BE2C (cell line): ENCODE data around the gene TMEM39B.

Experiments used
- DNase-seq: peaks from one replicate; pipeline ENCODE4 v3.0.0-alpha.2; 2020
- H3K27me3 ChIP-seq: fragments of 250-450 bp; sonication (Bioruptor Pico); 2 replicates; pipeline ENCODE4 v1.5.1; 2020; ENCODE audit warnings: mild to moderate bottlenecking
- H3K36me3 ChIP-seq: fragments of 250-450 bp; sonication (Bioruptor Pico); 2 replicates; pipeline ENCODE4 v1.5.1; 2020; ENCODE audit warnings: mild to moderate bottlenecking
- H3K4me1 ChIP-seq: fragments of 250-450 bp; sonication (Bioruptor Pico); 2 replicates; pipeline ENCODE4 v1.5.1; 2020
- H3K4me3 ChIP-seq: 2 replicates; pipeline ENCODE4 v1.5.1; 2011; ENCODE audit warnings: low read depth, low read length
- H3K9me3 ChIP-seq: fragments of 250-450 bp; sonication (Bioruptor Pico); 2 replicates; pipeline ENCODE4 v1.5.1; 2020
- CTCF ChIP-seq: IDR thresholded peaks from 2 replicates; pipeline ENCODE4 v1.5.1; 2012; ENCODE audit warnings: mild to moderate bottlenecking, low read depth, low read length

Gene TMEM39B

GRCh38 chr1:32048440-32048839 is 24.3 kb upstream of the TMEM39B start:
- H3K36me3 ChIP-seq: peaks cover 26% of the 10 kb centered on the region

GRCh38 chr1:32051706-32052105 is 21.0 kb upstream of the TMEM39B start:
- Histone ChIP-seq H3K36me3 (peaks cover 16% of the 10 kb centered on the region), H3K27me3 (no peaks in the 10 kb centered on the region), H3K4me3 (no peak overlapping the region), H3K4me1 (no peaks in the 10 kb centered on the region), H3K9me3 (no peaks in the 10 kb centered on the region)
- TF ChIP-seq CTCF: no peak
- DNase-seq: no peak

More at GRCh38 chr1:32048440-32048839, 24.3 kb upstream of the TMEM39B start:
- H3K27me3 ChIP-seq: no peaks in the 10 kb centered on the region
- H3K9me3 ChIP-seq: no peaks in the 10 kb centered on the region
- no peak overlapping the region for H3K4me3 ChIP-seq
- no peaks in the 10 kb centered on the region for H3K4me1 ChIP-seq
- no peak for DNase-seq
- no peak for TF ChIP-seq CTCF

GRCh38 chr1:32052887-32053286 is 19.9 kb upstream of the TMEM39B start:
- Histone ChIP-seq H3K36me3 (peaks cover 10% of the 10 kb centered on the region), H3K4me3 (no peak overlapping the region), H3K4me1 (no peaks in the 10 kb centered on the region), H3K27me3 (no peaks in the 10 kb centered on the region), H3K9me3 (no peaks in the 10 kb centered on the region)
- no peak for DNase-seq
- TF ChIP-seq CTCF: no peak

GRCh38 chr1:32055416-32055815 is 17.3 kb upstream of the TMEM39B start:
- Histone ChIP-seq H3K4me1 (no peaks in the 10 kb centered on the region), H3K9me3 (no peaks in the 10 kb centered on the region), H3K27me3 (no peaks in the 10 kb centered on the region), H3K4me3 (no peak overlapping the region), H3K36me3 (peaks cover 13% of the 10 kb centered on the region)
- no peak for DNase-seq
- TF ChIP-seq CTCF: no peak

- no peak overlapping the region for H3K4me3 ChIP-seq
- no peak for TF ChIP-seq CTCF
- H3K27me3 ChIP-seq: no peaks in the 10 kb centered on the region
- H3K4me1 ChIP-seq: no peaks in the 10 kb centered on the region
- H3K36me3 ChIP-seq: peaks cover 21% of the 10 kb centered on the region
- no peaks in the 10 kb centered on the region for H3K9me3 ChIP-seq
- DNase-seq: no peak
These were observed 16.1 kb upstream of the TMEM39B start for GRCh38 chr1:32056598-32056997.

- H3K9me3 ChIP-seq: no peaks in the 10 kb centered on the region
- H3K4me3 ChIP-seq: no peak overlapping the region
- no peaks in the 10 kb centered on the region for H3K27me3 ChIP-seq
- no peak for DNase-seq
- H3K36me3 ChIP-seq: peaks cover 11% of the 10 kb centered on the region
- no peak for TF ChIP-seq CTCF
- peaks cover 7% of the 10 kb centered on the region for H3K4me1 ChIP-seq
These were observed 11.8 kb upstream of the TMEM39B start for GRCh38 chr1:32060914-32061313.
